RPMI7951 (cell line): ENCODE data around the gene TMCO1. TPM values are rescaled to one million over a fixed set of nuclear protein-coding genes. Genes with fewer than 3 reads are reported as not detected.
A peak's percentile ranks its signal among the peaks of the same experiment; 100 is the strongest.
"Not testable (repeated sequence)": the region's sequence is repeated elsewhere in the genome, so short reads cannot be mapped to it uniquely, and the experiment has no call there.

ENCODE experiments used
- DNase-seq: peaks from one replicate; pipeline ENCODE4 v3.0.0-alpha.2; 2012; ENCODE audit warnings: low read depth
- total RNA-seq: library from RNA; depleted of rRNA; stranded (reverse); fragments of >200 nt; shearing (Covaris generic); gene quantifications from 2 replicates; pipeline ENCODE4 v1.2.3, GENCODE V29; 2014; rRNA removed

Gene TMCO1, protein sequence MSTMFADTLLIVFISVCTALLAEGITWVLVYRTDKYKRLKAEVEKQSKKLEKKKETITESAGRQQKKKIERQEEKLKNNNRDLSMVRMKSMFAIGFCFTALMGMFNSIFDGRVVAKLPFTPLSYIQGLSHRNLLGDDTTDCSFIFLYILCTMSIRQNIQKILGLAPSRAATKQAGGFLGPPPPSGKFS
- total RNA-seq, result 105 and 125 TPM in 2 replicates

DNA sequence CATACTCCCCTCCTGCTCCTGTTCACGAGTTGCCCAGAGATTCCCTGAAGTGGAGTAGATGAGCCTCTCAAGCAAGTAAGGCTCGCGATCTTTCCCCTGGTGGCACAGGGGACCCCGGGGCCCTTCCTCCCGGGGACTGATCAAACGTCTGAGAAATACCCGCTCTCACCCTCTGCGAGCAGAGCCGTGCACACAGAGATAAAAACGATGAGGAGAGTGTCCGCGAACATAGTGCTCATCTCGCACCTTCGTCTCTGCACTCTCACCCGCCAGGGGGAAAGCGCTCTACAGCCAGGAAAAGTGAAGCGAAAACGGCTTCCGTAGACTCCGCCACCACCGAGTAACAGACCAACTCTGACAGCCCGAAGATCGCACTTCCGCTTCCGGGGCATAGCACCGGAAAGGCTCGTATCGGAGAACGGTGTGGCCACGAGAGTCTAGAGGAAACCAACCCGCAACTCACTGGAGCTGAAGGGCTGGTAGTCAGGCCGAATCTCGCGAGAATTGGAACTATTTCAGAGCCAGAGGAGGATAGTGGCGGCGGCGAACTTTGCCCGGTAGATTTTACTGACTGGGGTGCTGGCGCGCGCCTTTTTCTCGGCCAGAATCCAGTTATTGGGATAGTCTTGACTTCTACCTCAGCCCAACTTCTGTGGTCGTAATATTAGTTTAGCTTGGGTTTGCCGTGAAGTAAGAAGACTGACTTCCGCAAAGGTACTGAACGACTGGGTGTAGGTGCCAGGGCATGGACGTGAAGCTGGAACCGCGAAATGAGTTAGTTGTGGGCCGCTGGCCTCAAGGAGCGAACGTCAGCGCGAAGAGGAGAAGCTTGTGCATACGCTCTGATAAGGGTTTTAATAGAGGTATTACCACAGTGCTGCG lies at the start of gene TMCO1:
Gene TMCO1, minus strand, starts transcription at position 356 of the 882 bp plus-strand sequence. Its CDS starts 117 bp downstream, at position 239.
- peak; percentile 98 for DNase-seq

DNA sequence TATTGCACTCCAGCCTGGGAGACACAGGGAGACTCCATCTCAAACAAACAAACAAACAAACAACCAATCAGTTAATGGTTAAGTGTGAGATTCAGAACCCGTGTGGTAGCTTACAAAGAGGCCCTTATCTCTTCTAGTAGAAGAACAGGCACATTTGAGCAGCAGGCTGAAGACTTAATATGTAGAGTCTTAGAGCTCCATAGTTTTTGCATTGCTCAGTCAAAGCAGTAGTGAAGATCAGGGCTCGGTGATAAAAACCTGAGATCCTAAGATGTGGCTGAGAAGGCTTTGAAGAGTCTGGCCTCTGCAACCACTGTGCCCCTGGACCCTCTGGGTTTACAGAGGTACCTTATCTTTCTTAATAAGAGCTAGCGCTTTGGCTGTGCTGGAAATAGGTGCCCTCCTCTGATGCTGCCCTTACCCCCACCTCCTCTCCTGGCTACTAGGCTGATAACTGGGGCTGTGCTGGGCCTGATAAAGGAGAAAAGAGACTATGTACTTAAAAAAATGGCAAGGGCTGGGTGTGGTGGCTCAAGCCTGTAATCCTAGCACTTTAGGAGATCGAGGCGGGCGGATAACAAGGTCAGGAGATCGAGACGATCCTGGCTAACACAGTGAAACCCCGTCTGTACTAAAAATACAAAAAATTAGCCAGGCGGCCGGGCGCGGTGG lies 48.3 kb upstream of the TMCO1 start:
- no peak for DNase-seq

DNA sequence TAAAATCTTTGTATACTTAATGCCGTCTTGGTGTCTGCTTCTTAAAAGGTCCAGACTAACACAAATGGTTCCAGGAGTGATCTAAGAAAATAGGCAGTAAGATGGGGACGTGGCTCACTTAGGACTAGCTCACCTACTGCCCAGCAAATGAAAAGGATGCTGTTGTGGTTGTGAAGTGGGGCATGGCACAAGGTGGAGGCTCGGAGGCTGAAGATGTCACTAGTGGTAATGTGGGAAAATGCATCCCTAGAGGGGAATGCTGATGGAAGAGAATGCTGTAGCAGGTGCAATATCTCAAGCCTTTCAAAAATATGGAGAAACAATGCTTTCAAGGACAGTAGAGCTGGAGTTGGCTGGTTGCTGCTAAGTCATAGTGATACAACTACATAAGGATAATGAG lies 47.5 kb upstream of the TMCO1 start:
- no peak for DNase-seq

DNA sequence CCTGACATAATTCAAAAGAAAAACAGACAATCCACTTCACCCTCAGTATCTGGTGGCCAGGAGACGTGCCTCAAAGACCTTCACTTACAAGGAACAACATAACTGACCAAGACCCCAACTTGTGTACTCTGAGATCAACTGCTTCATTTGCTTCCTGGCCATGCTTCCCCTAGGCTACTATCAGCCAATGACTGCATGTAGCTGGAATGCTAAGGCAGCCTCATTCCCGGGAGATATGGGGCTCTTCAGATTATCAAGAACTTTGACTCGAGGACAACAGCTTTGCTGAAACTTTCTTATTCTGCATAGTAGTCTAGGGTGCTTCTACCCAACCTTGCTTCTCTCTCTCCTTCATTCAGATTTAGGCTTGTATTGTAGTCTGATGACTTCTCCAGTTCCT lies 47.1 kb upstream of the TMCO1 start:
- DNase-seq, result peak; percentile 64

DNA sequence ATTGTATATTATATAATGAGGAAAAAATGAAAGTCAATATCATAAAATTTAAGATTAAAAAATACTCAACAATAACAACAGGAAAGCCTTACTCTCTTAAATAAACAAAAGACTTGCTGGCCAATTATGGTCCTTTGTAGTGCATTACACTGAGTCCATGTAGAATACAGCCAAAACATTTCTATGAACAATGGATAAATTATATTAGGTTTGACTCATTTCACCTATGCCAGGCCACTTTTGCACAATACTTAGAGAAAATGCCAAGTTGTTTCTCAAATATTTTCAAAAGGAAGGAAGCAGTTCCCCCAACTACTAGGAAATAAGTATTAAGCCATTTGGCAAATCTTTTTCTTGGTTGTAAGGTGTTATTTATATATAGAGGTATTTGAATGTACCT lies 38.9 kb upstream of the TMCO1 start:
- DNase-seq, result no peak

GRCh38 chr1:165804513-165804912 lies 35.8 kb upstream of the TMCO1 start:
- DNase-seq, result not testable (repeated sequence)

DNA sequence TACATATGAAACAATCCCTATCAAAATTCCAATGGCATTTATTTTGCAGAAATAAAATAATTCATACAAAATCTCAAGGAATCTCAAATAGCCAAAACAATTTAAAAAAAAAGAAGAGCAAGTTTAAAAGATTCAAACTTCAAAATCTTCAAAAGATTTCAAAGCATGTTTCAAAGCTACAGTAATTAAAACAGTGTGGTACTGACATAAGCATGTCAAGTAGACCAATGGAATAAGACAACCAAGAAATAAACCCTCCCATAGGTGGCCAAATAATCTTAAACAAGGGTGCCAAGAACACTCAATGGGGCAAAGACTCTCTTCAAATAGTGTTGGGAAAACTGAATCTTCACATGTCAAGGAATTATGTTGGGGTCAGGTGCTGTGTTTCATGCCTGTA lies 30.7 kb upstream of the TMCO1 start:
- no peak for DNase-seq

DNA sequence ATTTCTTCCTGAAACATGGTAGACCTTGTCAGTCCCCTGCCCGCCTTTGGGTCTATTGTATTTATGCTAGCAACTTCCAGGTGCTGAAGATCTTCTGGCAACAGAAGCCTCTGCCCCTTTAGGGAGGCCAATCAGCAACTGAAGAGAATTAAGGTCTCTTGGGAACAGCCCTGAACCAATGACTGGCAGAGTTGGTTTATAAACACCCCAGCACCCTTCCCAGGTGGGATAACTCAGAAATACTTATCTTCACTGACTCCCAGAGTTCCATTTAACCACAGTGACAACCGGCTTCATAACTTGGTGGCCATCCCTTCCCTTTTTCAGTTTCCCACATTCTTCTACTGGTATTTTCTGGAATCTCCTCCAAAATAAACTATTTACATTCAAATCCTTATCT lies 27.2 kb upstream of the TMCO1 start:
- no peak for DNase-seq

DNA sequence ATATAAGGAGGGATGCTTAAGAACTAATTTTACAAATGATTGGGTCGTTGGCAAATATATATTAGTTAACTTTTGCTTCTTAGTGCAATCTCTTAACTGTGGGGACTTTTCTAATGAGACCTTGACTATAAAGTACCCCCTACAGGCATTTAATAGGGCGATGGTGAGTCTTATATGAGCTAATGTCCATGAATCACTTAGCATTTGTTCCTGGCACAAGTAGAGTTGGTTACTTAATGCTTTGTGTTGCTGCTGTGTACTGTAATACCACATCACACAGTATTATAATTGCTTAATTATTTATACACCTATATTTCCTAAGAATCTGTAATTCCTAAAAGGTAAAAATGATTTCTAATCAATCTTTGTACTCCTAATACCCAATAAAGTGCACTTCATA lies 25.3 kb upstream of the TMCO1 start:
- DNase-seq, result no peak

- no peak for DNase-seq
These were observed 19.1 kb upstream of the TMCO1 start for GRCh38 chr1:165787741-165788140.

- DNase-seq, result not testable (repeated sequence)
These were observed 14.9 kb upstream of the TMCO1 start for GRCh38 chr1:165783519-165783918.

GRCh38 chr1:165778197-165778596 lies 9.5 kb upstream of the TMCO1 start:
- DNase-seq, result not testable (repeated sequence)

GRCh38 chr1:165773324-165773965 lies 4.8 kb upstream of the TMCO1 start:
- DNase-seq, result peak; percentile 72

DNA sequence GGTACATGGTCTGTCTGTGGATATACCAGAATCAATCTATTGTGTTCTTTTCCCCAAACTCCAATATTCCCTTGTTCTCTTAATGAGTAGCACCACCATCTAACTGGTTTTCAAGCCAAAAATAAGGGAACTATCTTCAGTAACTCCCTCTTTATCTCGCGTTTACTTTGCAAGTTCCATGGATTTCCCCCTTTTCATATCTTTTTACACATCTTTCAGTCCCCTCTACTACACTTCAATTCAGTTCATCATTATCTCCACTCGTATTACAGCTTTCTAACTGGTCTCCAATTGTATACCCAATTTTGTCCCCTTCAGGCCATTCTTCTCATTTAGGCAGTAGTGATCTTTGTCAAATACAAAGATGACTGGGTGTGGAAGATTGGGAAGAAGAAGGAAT lies 4.1 kb upstream of the TMCO1 start:
- DNase-seq, result no peak

- no peak for DNase-seq
These were observed 4.4 kb downstream of the TMCO1 start for GRCh38 chr1:165764277-165764676.

DNA sequence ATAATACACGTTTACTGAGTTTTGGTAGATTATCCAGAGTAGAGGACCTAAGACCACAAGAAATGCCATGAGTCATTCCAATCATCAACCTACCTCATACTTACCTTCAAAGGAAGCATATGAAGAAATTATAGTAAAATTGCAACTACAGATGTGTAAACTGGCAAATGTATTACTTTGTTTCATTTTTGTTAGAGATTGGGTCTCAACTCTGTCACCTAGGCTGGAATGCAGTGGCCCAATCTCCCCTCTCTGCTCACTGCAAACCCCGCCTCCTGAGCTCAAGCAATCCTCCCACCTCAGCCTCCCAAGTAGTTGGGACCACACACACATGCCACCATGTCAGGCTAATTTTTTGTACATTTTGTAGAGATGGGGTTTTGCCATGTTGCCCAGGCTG lies 5.2 kb downstream of the TMCO1 start:
- no peak for DNase-seq

GRCh38 chr1:165762725-165763124 lies 5.9 kb downstream of the TMCO1 start:
- no peak for DNase-seq

DNA sequence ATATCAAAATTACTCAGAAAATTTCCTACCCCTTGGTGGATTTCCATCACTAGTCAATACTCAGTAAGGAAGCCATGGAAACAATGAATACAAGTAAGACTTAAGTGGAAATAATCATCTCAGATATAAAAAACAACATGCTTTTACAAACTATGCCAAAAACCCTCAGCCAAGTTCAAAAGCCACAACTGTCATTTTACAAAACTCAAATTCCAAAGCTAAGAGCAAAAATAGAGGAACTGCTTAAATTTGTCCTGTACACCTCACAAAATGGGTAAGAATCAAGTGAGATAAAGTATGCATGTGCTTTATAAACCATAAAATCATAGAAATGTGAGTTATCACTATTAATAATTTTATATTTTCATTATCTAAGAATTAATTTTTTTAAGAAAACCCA lies 9.6 kb downstream of the TMCO1 start:
- no peak for DNase-seq

DNA sequence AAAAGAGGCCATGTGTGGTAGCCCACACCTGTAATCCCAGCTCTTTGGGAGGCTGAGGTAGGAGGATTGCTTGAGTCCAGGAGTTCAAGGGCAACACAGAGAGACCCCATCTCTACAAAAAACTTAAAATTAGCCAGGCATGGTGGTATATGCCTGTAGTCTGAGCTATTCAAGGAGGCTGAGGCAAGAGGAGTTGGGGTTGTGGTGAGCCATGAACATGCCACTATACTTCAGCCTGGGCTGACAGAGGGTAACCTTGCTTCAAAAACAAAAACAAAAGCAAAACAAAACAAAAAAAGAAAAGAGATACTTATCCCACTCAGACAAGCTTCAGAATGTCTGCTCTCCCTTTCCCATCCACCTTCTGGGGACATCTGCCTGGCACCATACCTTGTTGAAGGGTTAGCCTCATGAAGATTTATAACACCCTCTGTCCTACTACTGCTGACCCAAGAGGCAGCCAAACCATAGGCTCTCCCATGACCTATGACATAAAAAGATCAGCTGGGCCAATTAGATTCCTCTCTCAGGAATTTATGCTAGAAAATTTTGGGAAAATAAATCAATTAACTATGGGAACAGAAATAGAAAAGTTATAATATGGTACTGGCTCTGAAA lies 13.2 kb downstream of the TMCO1 start:
- DNase-seq, result no peak

DNA sequence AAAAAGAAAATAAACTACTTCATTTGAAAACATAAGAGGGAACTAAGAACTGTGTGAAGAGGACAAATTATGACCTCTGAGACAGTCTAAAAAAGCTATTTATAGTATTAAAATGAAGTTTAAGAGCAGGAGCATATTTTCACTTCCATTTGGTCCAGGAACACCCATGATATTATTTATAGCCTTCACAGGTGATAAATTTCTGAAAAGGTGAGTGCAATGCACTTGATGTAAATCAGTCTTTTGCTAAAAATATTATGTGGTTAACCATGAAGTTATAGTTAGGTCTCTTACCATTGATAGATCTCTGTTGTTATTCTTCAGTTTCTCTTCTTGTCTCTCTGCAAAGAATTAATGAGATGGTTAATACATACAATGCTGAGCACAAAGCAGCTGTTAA lies 14.7 kb downstream of the TMCO1 start:
- no peak for DNase-seq

GRCh38 chr1:165748550-165748949 lies 20.1 kb downstream of the TMCO1 start:
- no peak for DNase-seq
